HCT116 (cell line): ENCODE measurements around the gene PYGL.

ENCODE experiments used
- CTCF ChIP-seq, 3 experiments: fragments of 200-600 bp in 1 of 3; sonication (generic) in 1 of 3; IDR thresholded peaks in 2 of 3; conservative IDR thresholded peaks in 1 of 3; 2 replicates each; pipeline ENCODE4 v1.5.1; 2012 to 2017; ENCODE audit warnings: low read depth in 2 of 3, low read length in 2 of 3, antibody characterized with exemption in 1 of 3, borderline replicate concordance in 1 of 3, control low read depth in 1 of 3, mild to moderate bottlenecking in 1 of 3, mixed read lengths in 1 of 3, mixed run types in 1 of 3, moderate library complexity in 1 of 3; ENCODE audit not compliant: insufficient read depth in 1 of 3
- EZH2 ChIP-seq: fragments of 200-600 bp; sonication (generic); IDR thresholded peaks from 2 replicates; pipeline ENCODE4 v1.6.1; 2017; ENCODE audit warnings: antibody characterized with exemption, mixed run types
- EZH2phosphoT487 ChIP-seq: fragments of 200-600 bp; IDR thresholded peaks from 2 replicates; pipeline ENCODE4 v1.6.1; 2018; ENCODE audit warnings: antibody characterized with exemption, borderline replicate concordance
- JUND ChIP-seq: IDR thresholded peaks from 2 replicates; pipeline ENCODE4 v1.6.1; 2012
- MAX ChIP-seq: IDR thresholded peaks from 2 replicates; pipeline ENCODE4 v1.6.1; 2012
- POLR2A ChIP-seq: IDR thresholded peaks from 2 replicates; pipeline ENCODE4 v1.7.0; 2011; ENCODE audit warnings: borderline replicate concordance; ENCODE audit not compliant: insufficient read depth, insufficient read length; ENCODE audit errors: extremely low read depth
- POLR2AphosphoS5 ChIP-seq: IDR thresholded peaks from 2 replicates; pipeline ENCODE4 v1.6.1; 2011; ENCODE audit warnings: mild to moderate bottlenecking, low read depth, low read length, moderate library complexity
- SP1 ChIP-seq: IDR thresholded peaks from 2 replicates; pipeline ENCODE4 v1.6.1; 2012; ENCODE audit warnings: low read depth
- TCF7L2 ChIP-seq: IDR thresholded peaks from 2 replicates; pipeline ENCODE4 v1.7.0; 2011; ENCODE audit warnings: borderline replicate concordance, inconsistent platforms; ENCODE audit not compliant: insufficient read depth, insufficient read length; ENCODE audit errors: extremely low read depth
- ZFX ChIP-seq: fragments of 450-650 bp; IDR thresholded peaks from 2 replicates; pipeline ENCODE4 v1.6.1; 2017
- ZNF274 ChIP-seq: fragments of 200-500 bp; sonication (Bioruptor generic); IDR thresholded peaks from 2 replicates; pipeline ENCODE4 v1.6.1; 2014; ENCODE audit warnings: mild to moderate bottlenecking, low read depth, low read length, inconsistent platforms

GRCh38 chr14:50883827-50884197 is 60.5 kb downstream of the PYGL start:
- no peak for TF ChIP-seq EZH2phosphoT487
- TF ChIP-seq CTCF (IDR thresholded peaks at IDR 0.05 in 2 of 3, conservative IDR thresholded peaks at IDR 0.05 in 1 of 3; ENCODE audit: borderline replicate concordance in 1 of 3, insufficient read depth in 1 of 3, low read depth in 2 of 3, low read length in 2 of 3): no peak
- TF ChIP-seq JUND: no peak
- TF ChIP-seq POLR2A: no peak
- no peak for TF ChIP-seq TCF7L2
- TF ChIP-seq ZFX: no peak
- no peak for TF ChIP-seq MAX
- TF ChIP-seq EZH2: no peak
- TF ChIP-seq ZNF274: no peak
- no peak for TF ChIP-seq POLR2AphosphoS5
- no peak for TF ChIP-seq SP1
